WTC11 (cell line): ENCODE results near the gene KCNJ4. TPM values are rescaled to one million over a fixed set of nuclear protein-coding genes. Genes with fewer than 3 reads are reported as not detected.

Experiments used
- ATAC-seq: fragments of 200-7000 bp; cut with Tn5 transposase; 2 replicates; pipeline ENCODE4 v1.10.0; 2021; ENCODE audit warnings: mild to moderate bottlenecking, moderate library complexity
- Bru-seq: library from RNA; stranded (reverse); fragments of 400-500 nt; gene quantifications from one replicate; lab custom pipeline; 2021; lab: Mats Ljungman, UMichigan
- CTCF ChIA-PET: fragments of 300-600 bp; sonication (Branson Sonifier 250); formaldehyde crosslinking; loops from one replicate; lab custom pipeline; 2021; ENCODE audit warnings: antibody characterized with exemption; lab: Charles Lee
- POLR2A ChIA-PET: fragments of 350-600 bp; sonication (Branson Sonifier 250); formaldehyde crosslinking; loops from one replicate; lab custom pipeline; 2021; ENCODE audit warnings: antibody characterized with exemption; lab: Charles Lee
- DNase-seq: peaks from one replicate; pipeline ENCODE4 v3.0.0; 2021; ENCODE audit warnings: low spot score
- H3K27ac Mint-ChIP-seq: 2 replicates; pipeline ENCODE4 v1.8.0; 2021; ENCODE audit warnings: mixed read lengths
- H3K27me3 Mint-ChIP-seq: 2 replicates; pipeline ENCODE4 v1.8.0; 2021; ENCODE audit warnings: low read depth, mild to moderate bottlenecking, moderate library complexity, mixed read lengths
- H3K36me3 Mint-ChIP-seq: 2 replicates; pipeline ENCODE4 v1.8.0; 2021; ENCODE audit warnings: mixed read lengths
- H3K4me1 Mint-ChIP-seq: 2 replicates; pipeline ENCODE4 v1.8.0; 2022; ENCODE audit warnings: mixed read lengths
- H3K4me3 Mint-ChIP-seq: 2 replicates; pipeline ENCODE4 v1.8.0; 2021; ENCODE audit warnings: mild to moderate bottlenecking, moderate library complexity, mixed read lengths
- H3K9me3 Mint-ChIP-seq: 2 replicates; pipeline ENCODE4 v1.8.0; 2021; ENCODE audit warnings: mixed read lengths
- CBFB ChIP-seq: sonication (generic); formaldehyde crosslinking; IDR thresholded peaks from 2 replicates; pipeline ENCODE4 v1.8.1; 2022; ENCODE audit warnings: mild to moderate bottlenecking, low read depth, missing genetic modification reagents
- HMGA2 ChIP-seq: fragments of 250-450 bp; sonication (Bioruptor Pico); IDR thresholded peaks from 2 replicates; pipeline ENCODE4 v1.4.0; 2021; ENCODE audit warnings: mild to moderate bottlenecking, moderate library complexity
- IRF2 ChIP-seq: sonication (generic); formaldehyde crosslinking; IDR thresholded peaks from 2 replicates; pipeline ENCODE4 v1.8.0; 2022; ENCODE audit warnings: low read depth, missing genetic modification reagents, borderline replicate concordance
- KAT7 ChIP-seq: sonication (generic); formaldehyde crosslinking; IDR thresholded peaks from 2 replicates; pipeline ENCODE4 v1.8.1; 2023; ENCODE audit warnings: missing genetic modification reagents, mild to moderate bottlenecking, borderline replicate concordance
- NFE2L1 ChIP-seq: sonication (generic); formaldehyde crosslinking; IDR thresholded peaks from 2 replicates; pipeline ENCODE4 v1.8.1; 2023; ENCODE audit warnings: missing genetic modification reagents
- PRRX2 ChIP-seq: fragments of 250-450 bp; sonication (Bioruptor Pico); IDR thresholded peaks from 2 replicates; pipeline ENCODE4 v1.8.0; 2021; ENCODE audit warnings: mild to moderate bottlenecking
- SMAD4 ChIP-seq: sonication (generic); formaldehyde crosslinking; IDR thresholded peaks from 2 replicates; pipeline ENCODE4 v1.8.0; 2022; ENCODE audit warnings: mild to moderate bottlenecking, missing genetic modification reagents
- TCF7 ChIP-seq: sonication (generic); formaldehyde crosslinking; IDR thresholded peaks from 2 replicates; pipeline ENCODE4 v1.8.0; 2022; ENCODE audit warnings: mild to moderate bottlenecking, low read depth, missing genetic modification reagents, moderate library complexity
- TEAD4 ChIP-seq: sonication (generic); formaldehyde crosslinking; IDR thresholded peaks from 2 replicates; pipeline ENCODE4 v1.8.0; 2022; ENCODE audit warnings: mild to moderate bottlenecking, missing genetic modification reagents
- TP53 ChIP-seq: sonication (generic); formaldehyde crosslinking; IDR thresholded peaks from 2 replicates; pipeline ENCODE4 v1.8.1; 2023; ENCODE audit warnings: mild to moderate bottlenecking, missing genetic modification reagents
- long read RNA-seq, 3 experiments: library from RNA in 1 of 3; library from capped mRNA in 1 of 3; library from polyadenylated mRNA in 1 of 3; unstranded in 2 of 3; stranded (forward) in 1 of 3; transcript quantifications; one replicate each; pipeline ENCODE4 v2.0.0, GENCODE V29; 2021
- total RNA-seq: library from RNA; stranded (reverse); gene quantifications from 3 replicates; pipeline ENCODE4 v1.2.3, GENCODE V29; 2021
- TF ChIP-seq, protein P1 (sequence below): sonication (generic); formaldehyde crosslinking; IDR thresholded peaks from 2 replicates; pipeline ENCODE4 v1.8.1; 2022; ENCODE audit warnings: mild to moderate bottlenecking, moderate library complexity, missing genetic modification reagents
- TF ChIP-seq, protein P2 (sequence below): sonication (generic); formaldehyde crosslinking; IDR thresholded peaks from 2 replicates; pipeline ENCODE4 v1.8.1; 2023; ENCODE audit warnings: mild to moderate bottlenecking, missing genetic modification reagents, borderline replicate concordance
- TF ChIP-seq, protein P3 (sequence below): sonication (generic); formaldehyde crosslinking; IDR thresholded peaks from 2 replicates; pipeline ENCODE4 v1.8.1; 2022; ENCODE audit warnings: missing genetic modification reagents, borderline replicate concordance
- TF ChIP-seq, protein P4 (sequence below): sonication (generic); formaldehyde crosslinking; IDR thresholded peaks from 2 replicates; pipeline ENCODE4 v1.8.1; 2023; ENCODE audit warnings: mild to moderate bottlenecking, missing genetic modification reagents
- TF ChIP-seq, protein P5 (sequence below): sonication (generic); formaldehyde crosslinking; IDR thresholded peaks from 2 replicates; pipeline ENCODE4 v1.8.0; 2022; ENCODE audit warnings: mild to moderate bottlenecking, missing genetic modification reagents
- TF ChIP-seq, protein P6 (sequence below): sonication (generic); formaldehyde crosslinking; IDR thresholded peaks from 2 replicates; pipeline ENCODE4 v1.8.1; 2023; ENCODE audit warnings: mild to moderate bottlenecking, moderate library complexity, missing genetic modification reagents
- TF ChIP-seq, protein P7 (sequence below): sonication (generic); formaldehyde crosslinking; IDR thresholded peaks from 2 replicates; pipeline ENCODE4 v1.8.1; 2022; ENCODE audit warnings: low read depth, missing genetic modification reagents, borderline replicate concordance
- TF ChIP-seq, protein P8 (sequence below): sonication (generic); formaldehyde crosslinking; IDR thresholded peaks from 2 replicates; pipeline ENCODE4 v1.8.1; 2022; ENCODE audit warnings: low read depth, mild to moderate bottlenecking, moderate library complexity, missing genetic modification reagents, borderline replicate concordance

KCNJ4 gene
- total RNA-seq, result 3.1 to 3.3 TPM (median 3.2 TPM) in 3 replicates
- percentile 24 among the genes with signal in this experiment for Bru-seq, nascent RNA
- long read RNA-seq, experiment 1, result 0 reads
- long read RNA-seq, experiment 2, partial matches to known transcripts, result 2 of 4 reads
- long read RNA-seq, experiment 2, other reads (novel, unspliced or antisense), result 0 of 4 reads
- long read RNA-seq, experiment 3, result 0 reads

DNA sequence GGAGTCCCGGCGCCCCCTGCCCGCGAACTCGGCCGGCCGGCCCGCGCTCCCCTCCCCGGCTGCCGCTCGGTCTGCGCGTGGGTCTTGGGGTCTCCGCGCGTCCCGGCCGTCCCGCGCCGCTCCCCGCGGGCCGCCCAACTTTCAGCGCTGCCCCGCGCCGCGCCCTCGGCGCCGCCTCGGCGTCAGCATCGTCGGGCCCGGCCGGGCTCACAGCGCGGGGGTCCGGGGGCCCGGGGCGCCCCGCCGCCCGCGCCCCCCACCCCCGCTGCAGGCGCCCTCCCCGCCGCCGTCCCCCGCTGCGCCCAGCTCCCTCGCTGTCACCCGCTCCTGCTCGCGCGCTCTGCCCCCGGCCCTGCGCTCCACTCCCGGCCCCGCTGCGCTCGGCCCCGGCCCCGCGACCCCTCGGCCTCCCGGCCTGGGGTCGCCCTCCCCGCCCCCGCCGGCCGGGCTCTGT is at the start of gene KCNJ4:
Gene KCNJ4, minus strand, starts transcription at position 124 of the 454 bp plus-strand sequence. CDS start 27,067 bp downstream, outside the sequence.
- Mint-ChIP-seq H3K4me3 (peak within 1 kb of the TSS; percentile 80), H3K27ac (no peak within 1 kb of the TSS), H3K27me3 (peaks cover 74% of the 10 kb centered on the region), H3K9me3 (no peaks in the 10 kb centered on the region), H3K4me1 (peaks cover 24% of the 10 kb centered on the region), H3K36me3 (no peaks in the 10 kb centered on the region)
- no peak for DNase-seq
- CTCF ChIA-PET, result interaction anchor here (1.6 kb wide), 1 partner anchor 42 kb away, joined by 7 read pairs; no protein-coding TSS in a partner anchor
- no peak for TF ChIP-seq TCF7 (CRISPR knock-in tag)
- no peak for TF ChIP-seq SMAD4 (CRISPR knock-in tag)
- no peak for TF ChIP-seq HMGA2
- no peak for TF ChIP-seq PRRX2 (CRISPR knock-in tag)
- TF ChIP-seq, protein P1, sequence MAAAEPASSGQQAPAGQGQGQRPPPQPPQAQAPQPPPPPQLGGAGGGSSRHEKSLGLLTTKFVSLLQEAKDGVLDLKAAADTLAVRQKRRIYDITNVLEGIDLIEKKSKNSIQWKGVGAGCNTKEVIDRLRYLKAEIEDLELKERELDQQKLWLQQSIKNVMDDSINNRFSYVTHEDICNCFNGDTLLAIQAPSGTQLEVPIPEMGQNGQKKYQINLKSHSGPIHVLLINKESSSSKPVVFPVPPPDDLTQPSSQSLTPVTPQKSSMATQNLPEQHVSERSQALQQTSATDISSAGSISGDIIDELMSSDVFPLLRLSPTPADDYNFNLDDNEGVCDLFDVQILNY, result no peak
- TF ChIP-seq, protein P2, sequence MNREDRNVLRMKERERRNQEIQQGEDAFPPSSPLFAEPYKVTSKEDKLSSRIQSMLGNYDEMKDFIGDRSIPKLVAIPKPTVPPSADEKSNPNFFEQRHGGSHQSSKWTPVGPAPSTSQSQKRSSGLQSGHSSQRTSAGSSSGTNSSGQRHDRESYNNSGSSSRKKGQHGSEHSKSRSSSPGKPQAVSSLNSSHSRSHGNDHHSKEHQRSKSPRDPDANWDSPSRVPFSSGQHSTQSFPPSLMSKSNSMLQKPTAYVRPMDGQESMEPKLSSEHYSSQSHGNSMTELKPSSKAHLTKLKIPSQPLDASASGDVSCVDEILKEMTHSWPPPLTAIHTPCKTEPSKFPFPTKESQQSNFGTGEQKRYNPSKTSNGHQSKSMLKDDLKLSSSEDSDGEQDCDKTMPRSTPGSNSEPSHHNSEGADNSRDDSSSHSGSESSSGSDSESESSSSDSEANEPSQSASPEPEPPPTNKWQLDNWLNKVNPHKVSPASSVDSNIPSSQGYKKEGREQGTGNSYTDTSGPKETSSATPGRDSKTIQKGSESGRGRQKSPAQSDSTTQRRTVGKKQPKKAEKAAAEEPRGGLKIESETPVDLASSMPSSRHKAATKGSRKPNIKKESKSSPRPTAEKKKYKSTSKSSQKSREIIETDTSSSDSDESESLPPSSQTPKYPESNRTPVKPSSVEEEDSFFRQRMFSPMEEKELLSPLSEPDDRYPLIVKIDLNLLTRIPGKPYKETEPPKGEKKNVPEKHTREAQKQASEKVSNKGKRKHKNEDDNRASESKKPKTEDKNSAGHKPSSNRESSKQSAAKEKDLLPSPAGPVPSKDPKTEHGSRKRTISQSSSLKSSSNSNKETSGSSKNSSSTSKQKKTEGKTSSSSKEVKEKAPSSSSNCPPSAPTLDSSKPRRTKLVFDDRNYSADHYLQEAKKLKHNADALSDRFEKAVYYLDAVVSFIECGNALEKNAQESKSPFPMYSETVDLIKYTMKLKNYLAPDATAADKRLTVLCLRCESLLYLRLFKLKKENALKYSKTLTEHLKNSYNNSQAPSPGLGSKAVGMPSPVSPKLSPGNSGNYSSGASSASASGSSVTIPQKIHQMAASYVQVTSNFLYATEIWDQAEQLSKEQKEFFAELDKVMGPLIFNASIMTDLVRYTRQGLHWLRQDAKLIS, result no peak
- TF ChIP-seq, protein P3, sequence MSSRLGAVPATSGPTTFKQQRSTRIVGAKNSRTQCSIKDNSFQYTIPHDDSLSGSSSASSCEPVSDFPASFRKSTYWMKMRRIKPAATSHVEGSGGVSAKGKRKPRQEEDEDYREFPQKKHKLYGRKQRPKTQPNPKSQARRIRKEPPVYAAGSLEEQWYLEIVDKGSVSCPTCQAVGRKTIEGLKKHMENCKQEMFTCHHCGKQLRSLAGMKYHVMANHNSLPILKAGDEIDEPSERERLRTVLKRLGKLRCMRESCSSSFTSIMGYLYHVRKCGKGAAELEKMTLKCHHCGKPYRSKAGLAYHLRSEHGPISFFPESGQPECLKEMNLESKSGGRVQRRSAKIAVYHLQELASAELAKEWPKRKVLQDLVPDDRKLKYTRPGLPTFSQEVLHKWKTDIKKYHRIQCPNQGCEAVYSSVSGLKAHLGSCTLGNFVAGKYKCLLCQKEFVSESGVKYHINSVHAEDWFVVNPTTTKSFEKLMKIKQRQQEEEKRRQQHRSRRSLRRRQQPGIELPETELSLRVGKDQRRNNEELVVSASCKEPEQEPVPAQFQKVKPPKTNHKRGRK, result no peak
- TF ChIP-seq CBFB (CRISPR knock-in tag), result no peak
- TF ChIP-seq, protein P4, sequence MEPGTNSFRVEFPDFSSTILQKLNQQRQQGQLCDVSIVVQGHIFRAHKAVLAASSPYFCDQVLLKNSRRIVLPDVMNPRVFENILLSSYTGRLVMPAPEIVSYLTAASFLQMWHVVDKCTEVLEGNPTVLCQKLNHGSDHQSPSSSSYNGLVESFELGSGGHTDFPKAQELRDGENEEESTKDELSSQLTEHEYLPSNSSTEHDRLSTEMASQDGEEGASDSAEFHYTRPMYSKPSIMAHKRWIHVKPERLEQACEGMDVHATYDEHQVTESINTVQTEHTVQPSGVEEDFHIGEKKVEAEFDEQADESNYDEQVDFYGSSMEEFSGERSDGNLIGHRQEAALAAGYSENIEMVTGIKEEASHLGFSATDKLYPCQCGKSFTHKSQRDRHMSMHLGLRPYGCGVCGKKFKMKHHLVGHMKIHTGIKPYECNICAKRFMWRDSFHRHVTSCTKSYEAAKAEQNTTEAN, result no peak
- no peak for TF ChIP-seq NFE2L1 (CRISPR knock-in tag)
- TF ChIP-seq, protein P5, sequence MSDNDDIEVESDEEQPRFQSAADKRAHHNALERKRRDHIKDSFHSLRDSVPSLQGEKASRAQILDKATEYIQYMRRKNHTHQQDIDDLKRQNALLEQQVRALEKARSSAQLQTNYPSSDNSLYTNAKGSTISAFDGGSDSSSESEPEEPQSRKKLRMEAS (CRISPR knock-in tag), result no peak
- TF ChIP-seq IRF2 (CRISPR knock-in tag), result no peak
- TF ChIP-seq, protein P6, sequence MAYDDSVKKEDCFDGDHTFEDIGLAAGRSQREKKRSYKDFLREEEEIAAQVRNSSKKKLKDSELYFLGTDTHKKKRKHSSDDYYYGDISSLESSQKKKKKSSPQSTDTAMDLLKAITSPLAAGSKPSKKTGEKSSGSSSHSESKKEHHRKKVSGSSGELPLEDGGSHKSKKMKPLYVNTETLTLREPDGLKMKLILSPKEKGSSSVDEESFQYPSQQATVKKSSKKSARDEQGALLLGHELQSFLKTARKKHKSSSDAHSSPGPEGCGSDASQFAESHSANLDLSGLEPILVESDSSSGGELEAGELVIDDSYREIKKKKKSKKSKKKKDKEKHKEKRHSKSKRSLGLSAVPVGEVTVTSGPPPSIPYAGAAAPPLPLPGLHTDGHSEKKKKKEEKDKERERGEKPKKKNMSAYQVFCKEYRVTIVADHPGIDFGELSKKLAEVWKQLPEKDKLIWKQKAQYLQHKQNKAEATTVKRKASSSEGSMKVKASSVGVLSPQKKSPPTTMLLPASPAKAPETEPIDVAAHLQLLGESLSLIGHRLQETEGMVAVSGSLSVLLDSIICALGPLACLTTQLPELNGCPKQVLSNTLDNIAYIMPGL (CRISPR knock-in tag), result no peak
- TF ChIP-seq TP53 (CRISPR knock-in tag), result no peak
- no peak for TF ChIP-seq KAT7
- POLR2A ChIA-PET, result no interaction called here
- no peak for ATAC-seq

DNA sequence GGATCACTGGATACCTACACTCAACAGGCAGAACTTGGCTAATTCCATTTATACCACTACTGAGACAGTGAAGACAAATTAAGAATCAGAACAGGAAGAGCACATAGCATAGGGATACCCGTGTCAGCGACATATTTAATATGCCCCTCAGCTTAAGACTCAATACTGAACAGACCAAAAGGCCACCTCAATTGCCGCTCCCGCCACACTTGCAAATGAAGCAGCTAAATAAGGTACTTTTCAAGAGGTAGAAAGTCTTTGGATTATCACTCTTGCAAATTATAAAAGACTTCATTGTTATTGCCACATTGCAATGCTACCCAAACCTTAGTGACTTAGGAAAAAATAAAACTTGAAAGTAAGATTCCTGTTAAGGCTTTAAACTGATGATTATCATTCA is 48.0 kb upstream of the KCNJ4 start:
- H3K27ac Mint-ChIP-seq, result peak overlapping the region; percentile 96
- DNase-seq (no peak), ATAC-seq (no peak)
- peak overlapping the region; percentile 98 for H3K4me3 Mint-ChIP-seq
- ChIA-PET POLR2A (interaction anchor here (0.6 kb wide), 1 partner anchor 200 kb away, joined by 6 read pairs; no protein-coding TSS in a partner anchor), CTCF (no interaction called here)
- H3K27me3 Mint-ChIP-seq, result no peaks in the 10 kb centered on the region
- peaks cover 43% of the 10 kb centered on the region for H3K4me1 Mint-ChIP-seq
- peaks cover 75% of the 10 kb centered on the region for H3K36me3 Mint-ChIP-seq
- no peaks in the 10 kb centered on the region for H3K9me3 Mint-ChIP-seq
- TF ChIP-seq, protein P6 (CRISPR knock-in tag), result no peak
- TF ChIP-seq, protein P7, sequence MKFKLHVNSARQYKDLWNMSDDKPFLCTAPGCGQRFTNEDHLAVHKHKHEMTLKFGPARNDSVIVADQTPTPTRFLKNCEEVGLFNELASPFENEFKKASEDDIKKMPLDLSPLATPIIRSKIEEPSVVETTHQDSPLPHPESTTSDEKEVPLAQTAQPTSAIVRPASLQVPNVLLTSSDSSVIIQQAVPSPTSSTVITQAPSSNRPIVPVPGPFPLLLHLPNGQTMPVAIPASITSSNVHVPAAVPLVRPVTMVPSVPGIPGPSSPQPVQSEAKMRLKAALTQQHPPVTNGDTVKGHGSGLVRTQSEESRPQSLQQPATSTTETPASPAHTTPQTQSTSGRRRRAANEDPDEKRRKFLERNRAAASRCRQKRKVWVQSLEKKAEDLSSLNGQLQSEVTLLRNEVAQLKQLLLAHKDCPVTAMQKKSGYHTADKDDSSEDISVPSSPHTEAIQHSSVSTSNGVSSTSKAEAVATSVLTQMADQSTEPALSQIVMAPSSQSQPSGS, result no peak
- no peak for TF ChIP-seq TEAD4 (CRISPR knock-in tag)
- TF ChIP-seq HMGA2, result no peak
- TF ChIP-seq, protein P8, sequence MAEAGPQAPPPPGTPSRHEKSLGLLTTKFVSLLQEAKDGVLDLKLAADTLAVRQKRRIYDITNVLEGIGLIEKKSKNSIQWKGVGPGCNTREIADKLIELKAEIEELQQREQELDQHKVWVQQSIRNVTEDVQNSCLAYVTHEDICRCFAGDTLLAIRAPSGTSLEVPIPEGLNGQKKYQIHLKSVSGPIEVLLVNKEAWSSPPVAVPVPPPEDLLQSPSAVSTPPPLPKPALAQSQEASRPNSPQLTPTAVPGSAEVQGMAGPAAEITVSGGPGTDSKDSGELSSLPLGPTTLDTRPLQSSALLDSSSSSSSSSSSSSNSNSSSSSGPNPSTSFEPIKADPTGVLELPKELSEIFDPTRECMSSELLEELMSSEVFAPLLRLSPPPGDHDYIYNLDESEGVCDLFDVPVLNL, result no peak
